Measurements from ENCODE around the gene GSPT1. TPM values are rescaled to one million over a fixed set of nuclear protein-coding genes. Genes with fewer than 3 reads are reported as not detected.
"Not testable (repeated sequence)": the region's sequence is repeated elsewhere in the genome, so short reads cannot be mapped to it uniquely, and the experiment has no call there.

The GSPT1 gene
- total and polyA plus RNA-seq, 7 experiments from 2014 or later: 71.0 to 148 (median 96.7) TPM

- POLR2A ChIA-PET: no interaction called here
- H3K36me3 Mint-ChIP-seq: peaks cover 10 to 32% (median 16%) of the 10 kb centered on the region in 5 donors
- H3K27ac Mint-ChIP-seq: peak overlapping the region in 1 of 9 donors; percentile 15
- Histone ChIP-seq H3K9me3 (ENCODE audit: control insufficient read depth in 2 of 3, low read length in 3 of 3) (no peaks in the 10 kb centered on the region), H3K36me3 (ENCODE audit: control insufficient read depth in 2 of 3, insufficient read depth in 3 of 3, low read length in 3 of 3) (peaks cover 6 to 65% (median 17%) of the 10 kb centered on the region in 3 experiments), H3K27me3 (ENCODE audit: control insufficient read depth in 2 of 2, insufficient read depth in 2 of 2, low read length in 2 of 2) (no peaks in the 10 kb centered on the region), H3K4me1 (ENCODE audit: control insufficient read depth in 2 of 2, insufficient read depth in 2 of 2, low read length in 2 of 2) (no peaks in the 10 kb centered on the region), H3K27ac (ENCODE audit: low read depth, low read length) (no peak overlapping the region), H3K4me3 (ENCODE audit: low read length) (no peak overlapping the region)
- DNase-seq (no peak), ATAC-seq (no peak)
- CTCF ChIA-PET: no interaction called here
- H3K4me1 Mint-ChIP-seq: peaks cover 0 to 4% (median 0%) of the 10 kb centered on the region in 7 donors
- H3K27me3 Mint-ChIP-seq: no peaks in the 10 kb centered on the region
- H3K4me3 Mint-ChIP-seq: no peak overlapping the region
- intact Hi-C loops (cut with micrococcal nuclease): no loop called here
- no peaks in the 10 kb centered on the region for H3K9me3 Mint-ChIP-seq
Measured at GRCh38 chr16:11836650-11837244, 79.0 kb downstream of the GSPT1 start.

- no peaks in the 10 kb centered on the region for H3K27me3 ChIP-seq (ENCODE audit: control insufficient read depth in 2 of 2, insufficient read depth in 2 of 2, low read length in 2 of 2)
- no peaks in the 10 kb centered on the region for H3K9me3 ChIP-seq (ENCODE audit: control insufficient read depth in 2 of 3, low read length in 3 of 3)
- peaks cover 10 to 26% (median 16%) of the 10 kb centered on the region in 5 donors for H3K36me3 Mint-ChIP-seq
- peak overlapping the region in 3 of 9 donors; percentile 15 to 65 (median 34) for H3K27ac Mint-ChIP-seq
- H3K9me3 Mint-ChIP-seq: no peaks in the 10 kb centered on the region
- no peak for DNase-seq
- H3K4me1 ChIP-seq (ENCODE audit: control insufficient read depth in 2 of 2, insufficient read depth in 2 of 2, low read length in 2 of 2): no peaks in the 10 kb centered on the region
- ChIA-PET POLR2A (no interaction called here), CTCF (no interaction called here)
- no peak overlapping the region for H3K4me3 Mint-ChIP-seq
- no peak overlapping the region for H3K4me3 ChIP-seq (ENCODE audit: low read length)
- intact Hi-C loops (cut with micrococcal nuclease): no loop called here
- H3K36me3 ChIP-seq (ENCODE audit: control insufficient read depth in 2 of 3, insufficient read depth in 3 of 3, low read length in 3 of 3): peaks cover 6 to 58% (median 15%) of the 10 kb centered on the region in 3 experiments
- ATAC-seq: no peak
- no peak overlapping the region for H3K27ac ChIP-seq (ENCODE audit: low read depth, low read length)
- peaks cover 0 to 4% (median 0%) of the 10 kb centered on the region in 7 donors for H3K4me1 Mint-ChIP-seq
- no peaks in the 10 kb centered on the region for H3K27me3 Mint-ChIP-seq
Measured at GRCh38 chr16:11835891-11836649, 79.7 kb downstream of the GSPT1 start.

GRCh38 chr16:11835309-11835708, 80.4 kb downstream of the GSPT1 start:
- Mint-ChIP-seq H3K4me3 (no peak overlapping the region), H3K27me3 (no peaks in the 10 kb centered on the region), H3K36me3 (peaks cover 10 to 25% (median 16%) of the 10 kb centered on the region in 5 donors), H3K4me1 (peaks cover 0 to 4% (median 0%) of the 10 kb centered on the region in 7 donors), H3K9me3 (no peaks in the 10 kb centered on the region), H3K27ac (no peak overlapping the region)
- CTCF ChIA-PET: interaction anchor here (0.6 kb wide), 1 partner anchor 397 kb away, joined by 5 read pairs; no protein-coding TSS in a partner anchor
- H3K27me3 ChIP-seq (ENCODE audit: control insufficient read depth in 2 of 2, insufficient read depth in 2 of 2, low read length in 2 of 2): no peaks in the 10 kb centered on the region
- ATAC-seq (no peak), DNase-seq (no peak)
- H3K27ac ChIP-seq (ENCODE audit: low read depth, low read length): no peak overlapping the region
- H3K36me3 ChIP-seq (ENCODE audit: control insufficient read depth in 2 of 3, insufficient read depth in 3 of 3, low read length in 3 of 3): peaks cover 6 to 51% (median 10%) of the 10 kb centered on the region in 3 experiments
- intact Hi-C loops (cut with micrococcal nuclease): no loop called here
- POLR2A ChIA-PET: interaction anchor here (0.9 kb wide), 1 partner anchor 275 kb away, joined by 3 read pairs; no protein-coding TSS in a partner anchor
- H3K9me3 ChIP-seq (ENCODE audit: control insufficient read depth in 2 of 3, low read length in 3 of 3): no peaks in the 10 kb centered on the region
- H3K4me1 ChIP-seq (ENCODE audit: control insufficient read depth in 2 of 2, insufficient read depth in 2 of 2, low read length in 2 of 2): no peaks in the 10 kb centered on the region
- no peak overlapping the region for H3K4me3 ChIP-seq (ENCODE audit: low read length)

- Mint-ChIP-seq H3K4me1 (peaks cover 0 to 2% (median 0%) of the 10 kb centered on the region in 7 donors), H3K27me3 (no peaks in the 10 kb centered on the region), H3K27ac (peak overlapping the region in 1 of 9 donors; percentile 4), H3K9me3 (no peaks in the 10 kb centered on the region), H3K4me3 (no peak overlapping the region), H3K36me3 (peaks cover 4 to 18% (median 10%) of the 10 kb centered on the region in 5 donors)
- Histone ChIP-seq H3K27me3 (ENCODE audit: control insufficient read depth in 2 of 2, insufficient read depth in 2 of 2, low read length in 2 of 2) (no peaks in the 10 kb centered on the region), H3K9me3 (ENCODE audit: control insufficient read depth in 2 of 3, low read length in 3 of 3) (no peaks in the 10 kb centered on the region), H3K36me3 (ENCODE audit: control insufficient read depth in 2 of 3, insufficient read depth in 3 of 3, low read length in 3 of 3) (peaks cover 0 to 40% (median 10%) of the 10 kb centered on the region in 3 experiments), H3K4me1 (ENCODE audit: control insufficient read depth in 2 of 2, insufficient read depth in 2 of 2, low read length in 2 of 2) (no peaks in the 10 kb centered on the region), H3K27ac (ENCODE audit: low read depth, low read length) (no peak overlapping the region), H3K4me3 (ENCODE audit: low read length) (no peak overlapping the region)
- ChIA-PET POLR2A (no interaction called here), CTCF (no interaction called here)
- DNase-seq (no peak), ATAC-seq (peak; percentile 65)
- intact Hi-C loops (cut with micrococcal nuclease): no loop called here
Measured at GRCh38 chr16:11833951-11834695, 81.6 kb downstream of the GSPT1 start.

GRCh38 chr16:11828696-11829095, 87.1 kb downstream of the GSPT1 start:
- Histone ChIP-seq H3K27ac (ENCODE audit: low read depth, low read length) (no peak overlapping the region), H3K4me1 (ENCODE audit: control insufficient read depth in 2 of 2, insufficient read depth in 2 of 2, low read length in 2 of 2) (no peaks in the 10 kb centered on the region), H3K9me3 (ENCODE audit: control insufficient read depth in 2 of 3, low read length in 3 of 3) (no peaks in the 10 kb centered on the region), H3K4me3 (ENCODE audit: low read length) (no peak overlapping the region), H3K36me3 (ENCODE audit: control insufficient read depth in 2 of 3, insufficient read depth in 3 of 3, low read length in 3 of 3) (no peaks in the 10 kb centered on the region), H3K27me3 (ENCODE audit: control insufficient read depth in 2 of 2, insufficient read depth in 2 of 2, low read length in 2 of 2) (no peaks in the 10 kb centered on the region)
- ATAC-seq (no peak), DNase-seq (no peak)
- intact Hi-C loops (cut with micrococcal nuclease): no loop called here
- H3K9me3 Mint-ChIP-seq: no peaks in the 10 kb centered on the region
- no peaks in the 10 kb centered on the region for H3K36me3 Mint-ChIP-seq
- no peaks in the 10 kb centered on the region for H3K27me3 Mint-ChIP-seq
- no peak overlapping the region for H3K4me3 Mint-ChIP-seq
- H3K4me1 Mint-ChIP-seq: no peaks in the 10 kb centered on the region
- POLR2A ChIA-PET: no interaction called here
- CTCF ChIA-PET: no interaction called here
- H3K27ac Mint-ChIP-seq: no peak overlapping the region

GRCh38 chr16:11825520-11826165, 90.1 kb downstream of the GSPT1 start:
- DNase-seq; H3K27me3 ChIP-seq (ENCODE audit: control insufficient read depth in 2 of 2, insufficient read depth in 2 of 2, low read length in 2 of 2); H3K27ac Mint-ChIP-seq; H3K27me3 Mint-ChIP-seq; H3K27ac ChIP-seq (ENCODE audit: low read depth, low read length); CTCF ChIA-PET; H3K4me1 ChIP-seq (ENCODE audit: control insufficient read depth in 2 of 2, insufficient read depth in 2 of 2, low read length in 2 of 2); H3K9me3 Mint-ChIP-seq; intact Hi-C loops (cut with micrococcal nuclease); H3K4me3 Mint-ChIP-seq; ATAC-seq; H3K4me1 Mint-ChIP-seq; H3K4me3 ChIP-seq (ENCODE audit: low read length); H3K36me3 ChIP-seq (ENCODE audit: control insufficient read depth in 2 of 3, insufficient read depth in 3 of 3, low read length in 3 of 3); POLR2A ChIA-PET; H3K9me3 ChIP-seq (ENCODE audit: control insufficient read depth in 2 of 3, low read length in 3 of 3); H3K36me3 Mint-ChIP-seq: not testable (repeated sequence)

All from naive thymus-derived CD4-positive, alpha-beta T cell (primary cell).